NK-92 (cell line): ENCODE data around the gene C12orf56.
"Not testable (repeated sequence)": the region's sequence is repeated elsewhere in the genome, so short reads cannot be mapped to it uniquely, and the experiment has no call there.

Experiments used
- DNase-seq: peaks from one replicate; lab custom pipeline; 2025; ENCODE audit not compliant: unreplicated experiment; lab: John Stamatoyannopoulos, UW

The C12orf56 gene

DNA sequence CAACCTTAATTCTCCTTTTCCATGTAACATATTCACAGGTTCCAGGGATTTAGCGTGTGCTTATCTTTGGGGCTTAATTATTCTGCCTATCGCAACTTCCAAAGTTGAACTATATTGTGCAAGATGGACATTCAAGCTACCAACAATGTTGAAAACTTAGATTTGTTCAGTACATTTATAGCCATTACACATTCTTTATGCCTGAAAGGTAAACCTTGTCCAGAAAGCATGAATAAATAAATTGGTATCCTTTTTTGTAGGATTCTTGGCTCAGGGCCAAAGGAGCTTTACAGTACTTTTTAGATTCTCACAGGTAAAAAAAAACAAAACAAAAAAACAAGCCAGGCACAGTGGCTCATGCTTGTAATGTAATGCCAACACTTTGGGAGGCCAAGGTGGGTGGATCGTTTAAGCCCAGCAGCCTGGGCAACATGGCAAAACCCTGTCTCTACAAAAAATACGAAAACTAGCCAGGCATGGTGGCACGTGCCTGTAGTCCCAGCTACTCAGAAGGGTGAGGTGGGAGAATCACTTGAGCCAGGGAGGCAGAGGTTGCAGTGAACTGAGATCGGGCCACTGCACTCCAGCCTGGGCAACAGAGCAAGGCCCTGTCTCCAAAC is 3.3 kb downstream of the C12orf56 start:
- no peak for DNase-seq

GRCh38 chr12:64385468-64385867 is 5.1 kb downstream of the C12orf56 start:
- no peak for DNase-seq

- DNase-seq: no peak
These were observed 5.5 kb downstream of the C12orf56 start for GRCh38 chr12:64385019-64385418.

GRCh38 chr12:64383675-64384074 is 6.9 kb downstream of the C12orf56 start:
- no peak for DNase-seq

- DNase-seq: no peak
These were observed 27.7 kb downstream of the C12orf56 start for GRCh38 chr12:64362721-64363305.

DNA sequence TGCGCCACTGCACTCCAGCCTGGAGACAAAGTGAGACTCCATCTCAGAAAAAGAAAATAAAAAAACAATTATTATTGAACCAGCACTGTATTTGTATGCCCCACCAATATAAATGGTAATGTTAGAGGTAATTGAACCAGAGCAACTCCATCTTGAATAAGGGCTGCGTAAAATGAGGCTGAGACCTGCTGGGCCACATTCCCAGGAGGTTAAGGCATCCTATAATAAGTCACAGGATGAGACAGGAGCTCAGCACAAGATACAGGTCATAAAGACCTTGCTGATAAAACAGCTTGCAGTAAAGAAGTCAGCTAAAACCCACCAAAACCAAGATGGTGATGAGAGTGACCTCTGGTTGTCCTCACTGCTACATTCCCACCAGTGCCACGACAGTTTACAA is 29.4 kb downstream of the C12orf56 start:
- DNase-seq: not testable (repeated sequence)

DNA sequence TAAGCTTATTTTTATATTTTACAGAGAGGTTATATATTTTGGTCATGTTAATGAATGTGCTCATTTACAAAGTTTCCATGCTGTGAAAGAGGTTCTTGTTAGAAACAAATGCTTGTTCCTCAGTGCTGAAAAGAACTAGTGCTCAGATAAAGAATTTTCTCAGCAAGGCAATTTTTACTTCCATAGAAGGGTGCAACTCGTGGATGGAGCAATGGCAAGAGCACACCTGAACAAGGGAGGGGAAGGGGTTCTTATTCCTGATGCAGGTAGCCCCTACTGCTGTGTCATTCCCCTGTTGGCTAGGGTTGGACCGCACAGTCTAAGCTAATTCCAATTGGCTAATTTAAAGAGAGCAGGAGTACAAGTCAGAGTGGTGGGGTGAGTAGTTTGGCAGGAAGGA is 34.3 kb downstream of the C12orf56 start:
- DNase-seq: not testable (repeated sequence)

- no peak for DNase-seq
These were observed 38.4 kb downstream of the C12orf56 start for GRCh38 chr12:64352181-64352580.

DNA sequence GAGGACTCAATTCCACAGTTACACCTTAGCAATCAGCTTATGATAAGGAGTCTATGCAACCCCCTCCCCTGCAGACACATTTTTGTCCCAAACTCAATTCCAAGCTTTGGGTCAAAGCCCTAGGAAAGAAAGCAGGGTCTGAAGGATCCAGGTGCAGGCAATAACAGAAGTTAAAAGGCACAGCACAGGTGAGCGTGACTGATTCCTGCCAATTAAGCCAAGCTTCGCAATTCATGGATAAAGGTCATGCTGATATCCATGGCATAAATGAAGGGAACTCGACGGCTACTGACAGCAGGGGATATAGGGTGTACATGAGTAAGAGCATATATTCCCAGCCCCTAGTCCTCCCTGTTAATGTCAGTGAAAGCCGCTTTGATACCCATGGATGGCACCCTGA is 39.3 kb downstream of the C12orf56 start:
- no peak for DNase-seq

DNA sequence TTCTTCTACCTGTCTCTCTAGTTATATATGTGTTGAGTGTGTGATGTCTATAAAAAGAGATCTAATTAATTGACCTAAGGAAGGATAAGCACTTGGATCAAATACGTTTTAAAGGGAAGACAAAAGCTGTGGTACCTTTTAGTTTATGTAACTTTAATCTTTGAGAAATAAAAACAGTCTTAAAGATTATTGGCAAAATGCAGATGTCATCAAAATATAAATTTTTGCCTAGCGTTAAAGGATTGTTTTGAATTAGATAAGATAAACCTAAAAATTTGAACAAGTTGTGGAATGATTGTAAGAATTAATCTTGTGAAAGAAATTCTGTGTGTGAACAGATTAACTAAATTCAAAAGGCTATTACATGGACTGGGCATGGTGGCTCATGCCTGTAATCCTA is 42.9 kb downstream of the C12orf56 start:
- no peak for DNase-seq

DNA sequence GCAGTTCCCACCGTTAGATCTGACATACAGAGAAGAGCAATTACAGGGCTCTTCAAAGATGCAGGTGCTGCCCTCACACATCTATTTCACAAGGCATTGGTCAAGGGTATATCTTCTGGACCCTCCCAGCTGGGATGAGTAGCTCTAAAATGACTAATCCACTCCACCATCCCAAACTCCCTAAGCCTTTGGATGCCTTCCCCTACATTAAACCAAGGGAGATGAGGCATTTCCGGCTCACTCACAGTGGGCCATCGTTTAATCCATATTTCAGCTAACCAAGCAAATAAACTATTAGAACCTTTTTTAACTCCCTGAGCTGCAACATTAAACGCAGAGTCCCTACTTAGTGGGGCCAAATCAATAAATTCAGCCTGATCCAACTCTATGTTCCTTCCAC is 45.9 kb downstream of the C12orf56 start:
- not testable (repeated sequence) for DNase-seq

GRCh38 chr12:64340546-64340945 is 50.0 kb downstream of the C12orf56 start:
- DNase-seq: not testable (repeated sequence)

GRCh38 chr12:64335886-64336466 is 54.6 kb downstream of the C12orf56 start:
- no peak for DNase-seq

DNA sequence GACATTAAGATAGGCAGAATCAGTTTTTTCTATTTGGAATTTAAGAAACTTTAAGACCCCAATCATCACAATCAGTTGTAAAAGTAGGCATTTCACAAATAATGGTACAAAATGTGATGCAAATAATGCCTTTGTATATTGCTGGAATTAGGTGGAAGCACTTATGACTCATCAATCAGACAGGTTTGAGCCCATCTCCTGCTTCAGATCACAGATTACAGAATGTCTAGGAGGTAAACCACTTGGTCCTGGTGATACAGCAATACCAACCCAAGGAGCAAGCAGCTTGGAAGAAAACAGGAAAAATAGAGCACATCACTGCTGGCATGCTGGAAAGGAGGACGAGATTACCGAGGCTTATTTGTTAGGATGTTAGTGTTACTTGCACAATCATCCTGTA is 57.6 kb downstream of the C12orf56 start:
- no peak for DNase-seq

- DNase-seq: no peak
These were observed 58.3 kb downstream of the C12orf56 start for GRCh38 chr12:64332296-64332695.

DNA sequence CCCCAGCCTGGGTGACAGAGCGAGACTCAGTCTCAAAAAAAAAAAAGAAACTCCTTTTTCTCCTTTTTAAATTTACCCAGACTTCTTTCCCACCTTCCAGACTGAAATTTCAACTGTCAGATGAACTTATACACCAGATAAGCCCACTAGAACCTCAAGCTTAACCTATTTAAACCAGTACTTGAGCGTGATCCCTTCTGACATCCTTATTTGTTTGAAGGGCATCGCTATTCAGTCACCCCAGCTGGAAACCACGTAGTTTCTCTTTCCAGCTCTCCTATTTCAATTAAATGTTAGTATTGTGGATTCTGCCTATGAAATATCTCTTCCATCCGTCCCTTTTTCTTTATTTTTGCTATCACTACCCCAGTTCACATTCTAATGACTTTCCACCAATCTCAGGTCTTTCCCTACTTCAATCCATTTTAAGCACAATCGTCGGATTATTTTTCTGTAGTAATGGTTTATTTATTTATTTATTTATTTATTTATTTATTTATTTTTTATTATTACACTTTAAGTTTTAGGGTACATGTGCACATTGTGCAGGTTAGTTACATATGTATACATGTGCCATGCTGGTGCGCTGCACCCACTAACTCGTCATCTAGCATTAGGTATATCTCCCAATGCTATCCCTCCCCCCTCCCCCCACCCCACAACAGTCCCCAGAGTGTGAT is 61.4 kb downstream of the C12orf56 start:
- not testable (repeated sequence) for DNase-seq

DNA sequence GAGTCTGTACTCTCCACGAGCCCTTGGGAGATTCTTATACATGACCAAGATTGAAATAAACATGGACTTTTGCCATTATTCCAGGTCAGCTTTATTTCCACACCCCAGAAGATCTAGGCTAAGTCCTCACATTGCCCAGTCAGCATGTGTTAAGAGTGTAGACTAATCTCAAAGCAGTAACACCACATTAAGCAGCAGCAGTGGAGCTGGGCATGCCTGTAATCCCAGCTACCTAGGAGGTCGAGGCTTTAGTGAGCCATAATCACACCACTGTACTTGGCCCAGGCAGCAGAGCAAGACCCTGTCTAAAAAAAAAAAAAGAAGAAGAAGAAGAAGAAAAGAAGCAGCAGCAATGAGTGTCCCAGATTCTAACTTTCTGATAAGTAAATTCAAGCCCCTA is 65.5 kb downstream of the C12orf56 start:
- DNase-seq: no peak

- no peak for DNase-seq
These were observed 66.9 kb downstream of the C12orf56 start for GRCh38 chr12:64323476-64324225.

DNA sequence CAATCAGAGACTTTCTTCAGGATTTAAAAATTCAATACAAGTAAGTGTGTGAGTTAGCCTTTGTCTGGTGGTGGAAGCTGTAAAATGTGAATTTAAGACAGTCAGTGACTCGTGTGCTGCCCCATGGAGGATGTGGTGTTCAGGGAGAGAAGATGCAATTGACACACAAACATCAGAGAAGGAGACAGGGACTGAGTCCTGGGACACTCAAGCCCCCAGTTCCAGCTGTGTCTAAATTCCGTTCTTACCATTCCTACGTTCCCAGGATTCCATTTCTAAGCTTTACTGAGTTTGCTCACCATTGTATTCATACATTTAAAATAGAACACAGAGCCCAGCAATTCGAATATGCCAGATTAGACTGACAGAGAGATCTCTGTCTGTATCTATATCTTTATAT is 67.6 kb downstream of the C12orf56 start:
- DNase-seq: no peak

GRCh38 chr12:64320611-64321010 is 69.9 kb downstream of the C12orf56 start:
- no peak for DNase-seq

- DNase-seq: not testable (repeated sequence)
These were observed 70.9 kb downstream of the C12orf56 start for GRCh38 chr12:64319540-64320225.
